ENCODE results near the gene STIMATE.

- TF ChIP-seq CTCF (IDR thresholded peaks at IDR 0.05) (no peak), EZH2phosphoT487 (IDR thresholded peaks at IDR 0.05) (no peak), EZH2 (IDR thresholded peaks at IDR 0.05) (no peak)
Measured at GRCh38 chr3:52881871-52882270, 15.5 kb downstream of the STIMATE start.

Data from neural progenitor cell (in vitro differentiated cells).